NCI-H1048 (cell line): ENCODE data around the gene CLSTN2.

Experiments used
- DNase-seq: peaks from one replicate; lab custom pipeline; 2025; lab: John Stamatoyannopoulos, UW

The CLSTN2 gene

GRCh38 chr3:139935016-139935865 lies at the start of gene CLSTN2:
TSS of gene CLSTN2 (plus strand) at chr3:139935185.
- peak; percentile 44 for DNase-seq

DNA sequence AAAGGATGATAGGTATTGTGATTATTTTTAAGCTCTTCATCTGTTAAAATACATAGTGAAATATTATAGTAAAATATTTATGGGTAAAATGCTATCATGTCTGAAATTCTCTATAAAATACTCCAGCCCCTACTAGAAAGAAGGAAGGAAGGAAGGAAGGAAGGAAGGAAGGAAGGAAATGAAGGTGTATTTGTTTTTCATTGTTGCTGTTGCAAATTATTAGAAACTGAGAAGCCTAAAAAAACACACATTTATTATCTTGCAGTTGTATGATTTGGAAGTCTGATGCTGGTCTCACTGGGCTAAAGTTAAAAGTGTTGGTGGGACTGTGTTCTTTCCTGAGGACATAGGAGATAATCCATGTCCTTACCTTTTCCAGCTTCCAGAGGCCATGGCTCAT lies 47.6 kb upstream of the CLSTN2 start:
- no peak for DNase-seq

GRCh38 chr3:139888561-139889140 lies 46.3 kb upstream of the CLSTN2 start:
- DNase-seq: no peak

- no peak for DNase-seq
These were observed 41.6 kb upstream of the CLSTN2 start for GRCh38 chr3:139893267-139893962.

GRCh38 chr3:139893963-139894642 lies 40.9 kb upstream of the CLSTN2 start:
- no peak for DNase-seq

GRCh38 chr3:139894643-139894989 lies 40.4 kb upstream of the CLSTN2 start:
- no peak for DNase-seq

GRCh38 chr3:139897759-139898158 lies 37.2 kb upstream of the CLSTN2 start:
- DNase-seq: no peak

DNA sequence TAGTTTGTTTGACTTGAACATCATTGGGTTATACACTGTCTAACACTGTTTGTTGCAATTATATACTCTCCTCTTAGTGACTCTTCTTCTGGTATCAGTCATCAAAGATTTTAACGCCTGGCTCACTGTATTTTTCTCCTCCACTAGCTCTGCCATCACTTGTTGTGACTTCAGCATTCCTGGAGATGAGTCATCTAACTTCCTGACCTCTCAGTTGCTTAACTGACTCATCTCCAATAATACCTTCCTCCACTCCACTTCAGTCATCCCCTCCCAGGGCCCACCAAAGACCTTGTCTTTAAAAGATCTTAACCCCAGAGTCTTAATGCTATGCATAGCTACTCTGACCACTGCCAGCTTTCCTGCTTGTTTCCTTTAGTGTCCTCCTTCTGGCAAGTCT lies 28.6 kb upstream of the CLSTN2 start:
- no peak for DNase-seq

- no peak for DNase-seq
These were observed 25.2 kb upstream of the CLSTN2 start for GRCh38 chr3:139909811-139910210.

- DNase-seq: no peak
These were observed 18.7 kb upstream of the CLSTN2 start for GRCh38 chr3:139916271-139916670.

DNA sequence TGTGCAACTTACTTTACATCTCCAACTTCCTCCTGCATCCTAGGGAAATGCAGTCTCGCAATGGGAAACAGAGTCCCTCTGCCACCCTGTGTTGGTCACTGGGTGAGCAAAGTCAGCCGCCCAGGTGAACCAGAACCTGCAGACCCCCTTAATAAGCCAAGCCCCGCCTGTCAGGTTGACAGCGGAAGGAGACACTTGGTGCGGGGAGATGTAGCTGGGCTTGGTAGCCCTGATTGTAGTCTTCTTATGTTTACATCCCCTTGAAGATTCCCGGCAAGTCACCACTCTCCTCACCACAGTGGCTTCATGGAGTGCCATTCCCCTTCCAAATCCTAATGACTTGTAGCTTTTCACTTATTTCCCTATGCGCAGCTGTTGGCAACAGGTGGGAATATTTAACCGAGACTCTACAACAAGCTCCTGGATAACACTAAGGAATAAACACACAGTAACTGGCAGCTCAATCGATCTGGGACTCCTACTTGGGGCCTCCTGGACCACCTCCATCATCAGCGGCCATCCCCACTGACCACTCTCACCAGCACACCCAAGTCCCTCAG lies 17.7 kb upstream of the CLSTN2 start:
- DNase-seq: no peak

- DNase-seq: no peak
These were observed 6.1 kb upstream of the CLSTN2 start for GRCh38 chr3:139928708-139929505.

- no peak for DNase-seq
These were observed 4.8 kb upstream of the CLSTN2 start for GRCh38 chr3:139930211-139930610.

- DNase-seq: no peak
These were observed 1.2 kb upstream of the CLSTN2 start for GRCh38 chr3:139933766-139934165.

DNA sequence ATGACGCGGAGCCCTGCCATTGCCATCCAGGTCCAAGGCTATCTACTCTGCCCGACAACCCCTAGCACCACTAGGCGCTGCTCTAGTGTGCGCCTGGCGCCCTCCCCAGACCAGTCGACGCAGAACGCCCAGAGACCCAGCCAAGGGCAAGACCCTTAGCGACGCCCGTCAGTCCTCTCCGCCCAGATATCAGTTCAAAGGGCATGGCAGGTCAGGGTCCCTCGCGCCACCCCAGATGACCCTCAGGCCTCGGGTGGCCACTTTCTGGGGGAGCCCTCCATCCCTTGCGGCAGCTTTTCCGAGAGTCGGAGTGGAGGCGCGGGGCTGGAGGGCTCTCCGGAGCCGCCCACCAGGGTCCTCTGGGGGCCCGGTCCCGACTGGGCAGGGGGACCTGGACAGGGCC lies 371 bp upstream of the CLSTN2 start:
- DNase-seq: no peak

DNA sequence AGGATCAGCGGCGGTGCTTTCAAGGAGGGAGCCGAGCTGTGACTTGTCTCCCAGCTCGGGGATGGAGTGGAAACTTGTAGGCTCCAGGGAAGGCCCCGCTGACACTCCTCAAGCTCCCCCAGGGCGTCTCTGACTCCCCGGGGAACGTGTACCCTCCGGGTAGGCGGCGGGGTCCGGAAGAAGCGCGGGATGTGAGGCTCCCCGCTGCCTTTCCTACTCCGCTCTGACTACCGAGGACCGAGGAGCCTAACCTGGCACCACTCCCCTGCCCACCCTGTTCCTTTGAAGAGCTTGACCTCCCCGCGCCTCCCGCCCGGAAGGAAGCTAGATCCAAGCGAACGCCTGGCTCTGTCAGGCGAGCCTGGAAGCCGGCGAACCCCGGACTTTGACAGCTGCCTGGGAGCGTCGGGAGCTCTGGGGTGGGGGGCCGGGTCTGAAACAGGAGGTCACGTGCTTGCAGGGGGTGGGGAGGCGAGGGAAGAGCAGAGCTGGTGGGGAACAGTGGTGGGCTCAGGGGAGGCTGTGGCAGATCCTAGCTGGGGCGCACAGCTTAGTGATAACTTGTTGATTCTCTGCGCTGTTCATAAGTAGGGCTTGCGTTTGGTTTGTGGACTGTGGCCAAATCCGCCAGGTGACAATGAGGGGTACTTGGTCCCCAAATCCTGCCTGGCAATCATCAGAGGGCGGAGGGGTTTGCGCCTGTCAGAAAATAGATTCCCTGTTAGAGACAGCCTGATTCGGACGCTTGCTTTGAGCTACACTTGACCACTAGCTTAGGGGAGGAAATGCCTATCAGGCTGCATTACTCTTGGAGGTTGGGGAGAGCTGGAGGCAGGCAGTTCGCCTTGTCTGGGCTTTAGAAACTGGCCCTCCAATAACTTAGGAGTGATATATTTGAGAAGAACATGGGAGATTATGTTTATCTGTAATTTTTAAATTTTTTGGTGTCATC lies 1.2 kb downstream of the CLSTN2 start:
- no peak for DNase-seq

DNA sequence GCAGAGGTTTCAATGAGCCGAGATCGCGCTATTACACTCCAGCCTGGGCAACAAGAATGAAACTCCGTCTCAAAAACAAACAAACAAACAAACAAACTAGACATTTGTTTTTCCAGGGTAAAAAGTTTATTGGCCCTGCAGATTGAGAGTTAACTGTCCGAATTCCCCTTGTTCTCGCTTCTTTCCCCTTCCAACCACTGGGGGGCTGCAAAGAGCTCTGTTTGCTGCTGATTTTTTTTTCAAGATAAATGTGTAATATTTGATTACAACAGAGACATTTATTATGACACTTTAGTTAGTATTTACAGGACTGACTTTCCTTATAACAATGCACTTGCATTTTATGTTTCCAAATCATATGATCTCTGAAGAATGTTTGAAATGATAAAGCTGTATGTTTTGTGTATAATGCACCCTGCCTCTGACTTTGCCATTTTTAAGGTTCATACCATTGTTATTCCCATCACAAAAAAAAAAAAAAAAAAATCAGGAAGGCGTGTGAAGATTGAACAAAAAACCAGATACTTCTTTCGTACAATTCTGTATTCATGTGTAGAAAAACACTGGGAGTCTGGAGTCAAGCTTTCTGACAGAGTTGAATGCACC lies 2.8 kb downstream of the CLSTN2 start:
- DNase-seq: no peak

- no peak for DNase-seq
These were observed 4.8 kb downstream of the CLSTN2 start for GRCh38 chr3:139939681-139940190.

DNA sequence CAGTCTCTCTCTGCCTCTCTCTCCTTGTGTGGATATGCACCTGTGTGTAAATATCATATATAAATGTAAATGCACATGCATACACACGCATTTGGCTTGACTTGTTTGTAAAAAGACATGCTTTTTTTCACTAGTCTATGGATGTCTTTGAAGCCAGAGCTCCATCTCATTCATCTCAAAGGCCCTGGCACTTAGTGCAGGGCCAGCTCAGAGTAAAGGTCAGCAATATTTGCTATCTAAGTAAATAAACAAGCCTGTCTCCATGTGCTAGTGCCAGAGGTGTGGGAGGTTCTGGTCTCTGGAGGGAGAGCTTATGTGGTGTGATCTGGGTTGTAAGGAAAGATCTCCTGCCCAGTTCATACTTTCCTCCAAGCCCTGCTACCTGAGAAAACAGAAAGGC lies 5.6 kb downstream of the CLSTN2 start:
- no peak for DNase-seq

- DNase-seq: no peak
These were observed 6.6 kb downstream of the CLSTN2 start for GRCh38 chr3:139941580-139941979.
